ENCODE data around the gene CITED4. TPM values are rescaled to one million over a fixed set of nuclear protein-coding genes. Genes with fewer than 3 reads are reported as not detected.

CITED4 gene
- total and polyA plus RNA-seq, 8 donors, result 2.4 to 6.9 (median 3.5) TPM

DNA sequence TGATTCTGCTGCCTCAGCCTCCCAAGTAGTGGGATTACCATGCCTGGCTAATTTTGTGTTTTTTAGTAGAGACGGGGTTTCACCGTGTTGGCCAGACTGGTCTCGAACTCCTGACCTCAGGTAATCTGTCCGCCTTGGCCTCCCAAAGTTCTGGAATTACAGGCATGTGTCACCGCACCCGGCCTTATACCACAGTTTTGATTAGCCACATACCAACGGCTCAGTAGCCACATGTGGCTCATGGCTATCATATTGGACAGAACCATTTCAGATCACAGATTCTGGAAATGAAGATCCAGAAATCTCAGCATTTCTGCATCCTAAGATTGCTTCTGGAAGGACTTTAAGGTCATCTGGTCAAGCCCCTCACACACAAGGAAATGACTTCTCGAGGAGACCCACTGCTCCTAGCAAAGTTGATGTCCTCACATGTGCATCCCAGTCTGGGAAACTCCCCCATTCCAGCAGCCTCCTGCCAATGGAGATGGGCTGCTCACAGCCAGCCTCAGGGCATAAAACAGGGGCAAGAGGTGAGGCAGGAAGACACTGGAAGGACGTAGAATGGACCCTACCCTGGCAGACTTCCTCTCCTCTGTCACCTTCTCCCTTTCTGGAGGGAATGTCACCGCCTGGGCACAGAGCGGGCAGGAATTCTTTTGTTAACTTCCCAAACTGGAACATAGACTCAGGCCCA lies 17.5 kb upstream of the CITED4 start:
- H3K36me3 ChIP-seq, result no peaks in the 10 kb centered on the region
- TF ChIP-seq, protein P1, sequence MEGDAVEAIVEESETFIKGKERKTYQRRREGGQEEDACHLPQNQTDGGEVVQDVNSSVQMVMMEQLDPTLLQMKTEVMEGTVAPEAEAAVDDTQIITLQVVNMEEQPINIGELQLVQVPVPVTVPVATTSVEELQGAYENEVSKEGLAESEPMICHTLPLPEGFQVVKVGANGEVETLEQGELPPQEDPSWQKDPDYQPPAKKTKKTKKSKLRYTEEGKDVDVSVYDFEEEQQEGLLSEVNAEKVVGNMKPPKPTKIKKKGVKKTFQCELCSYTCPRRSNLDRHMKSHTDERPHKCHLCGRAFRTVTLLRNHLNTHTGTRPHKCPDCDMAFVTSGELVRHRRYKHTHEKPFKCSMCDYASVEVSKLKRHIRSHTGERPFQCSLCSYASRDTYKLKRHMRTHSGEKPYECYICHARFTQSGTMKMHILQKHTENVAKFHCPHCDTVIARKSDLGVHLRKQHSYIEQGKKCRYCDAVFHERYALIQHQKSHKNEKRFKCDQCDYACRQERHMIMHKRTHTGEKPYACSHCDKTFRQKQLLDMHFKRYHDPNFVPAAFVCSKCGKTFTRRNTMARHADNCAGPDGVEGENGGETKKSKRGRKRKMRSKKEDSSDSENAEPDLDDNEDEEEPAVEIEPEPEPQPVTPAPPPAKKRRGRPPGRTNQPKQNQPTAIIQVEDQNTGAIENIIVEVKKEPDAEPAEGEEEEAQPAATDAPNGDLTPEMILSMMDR (IDR thresholded peaks at IDR 0.05), result no peak
- DNase-seq, result no peak
- peaks cover 3 to 35% of the 10 kb centered on the region in 2 donors for H3K4me1 ChIP-seq
- H3K27ac ChIP-seq, result no peak overlapping the region
- intact Hi-C loops (cut with DNase I), result no loop called here
- peaks cover 17 to 25% of the 10 kb centered on the region in 2 donors for H3K27me3 ChIP-seq
- H3K9me3 ChIP-seq, result peaks cover 0 to 7% of the 10 kb centered on the region in 2 donors
- ATAC-seq, result no peak
- no peak overlapping the region for H3K4me3 ChIP-seq

DNA sequence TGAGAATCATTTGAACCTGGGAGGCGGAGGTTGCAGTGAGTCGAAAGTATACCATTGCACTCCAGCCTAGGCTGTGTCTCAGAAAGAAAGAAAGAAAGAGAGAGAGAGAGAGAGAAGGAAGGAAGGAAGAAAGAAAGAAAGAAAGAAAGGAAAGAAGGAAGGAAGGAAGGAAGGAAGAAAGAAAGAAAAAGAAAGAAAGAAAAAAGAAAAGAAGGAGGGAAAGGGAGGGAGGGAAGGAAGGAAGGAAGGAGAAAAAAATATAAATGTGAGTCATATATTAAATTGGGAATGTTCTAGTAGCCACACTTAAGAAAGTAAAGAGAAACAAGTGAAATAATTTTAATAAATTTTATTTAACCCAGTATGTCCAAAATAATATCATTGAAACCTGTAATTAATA lies 16.7 kb upstream of the CITED4 start:
- no peak for ATAC-seq

DNA sequence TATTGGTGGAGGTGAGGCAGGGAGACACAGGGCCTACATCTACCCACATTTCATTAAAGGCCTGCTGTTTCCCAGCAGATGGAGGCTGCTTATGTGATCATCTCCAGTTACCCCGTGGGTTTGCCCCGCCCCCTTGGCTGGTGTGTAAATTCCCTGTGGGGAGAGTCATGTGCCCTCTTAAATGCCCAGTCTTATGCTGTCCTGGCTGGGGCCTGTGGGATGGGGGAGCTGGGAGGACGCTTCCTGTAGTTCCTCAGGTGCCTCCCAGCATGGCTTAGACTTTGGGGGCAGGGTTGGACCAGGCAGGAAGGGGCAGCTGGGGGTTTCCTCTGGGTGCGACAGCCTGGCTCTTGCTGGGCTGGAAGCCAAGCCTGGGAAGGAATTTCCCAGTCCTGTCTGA lies 15.5 kb upstream of the CITED4 start:
- H3K4me1 ChIP-seq, result peaks cover 3 to 30% of the 10 kb centered on the region in 2 donors
- H3K4me3 ChIP-seq, result no peak overlapping the region
- peaks cover 0 to 5% of the 10 kb centered on the region in 2 donors for H3K27me3 ChIP-seq
- peaks cover 0 to 7% of the 10 kb centered on the region in 2 donors for H3K9me3 ChIP-seq
- peak; percentile 70 for ATAC-seq
- intact Hi-C loops (cut with DNase I), result no loop called here
- TF ChIP-seq, protein P1 (IDR thresholded peaks at IDR 0.05), result no peak
- no peaks in the 10 kb centered on the region for H3K36me3 ChIP-seq
- DNase-seq, result peak in 2 of 4 donors; percentile 54 to 77
- peak overlapping the region; percentile 13 to 57 for H3K27ac ChIP-seq

More for the DNA sequence above, 16.7 kb upstream of the CITED4 start:
- TF ChIP-seq, protein P1 (IDR thresholded peaks at IDR 0.05), result no peak
- no peak for DNase-seq
- Histone ChIP-seq H3K9me3 (peaks cover 0 to 7% of the 10 kb centered on the region in 2 donors), H3K4me1 (peaks cover 3 to 31% of the 10 kb centered on the region in 2 donors), H3K27ac (no peak overlapping the region), H3K36me3 (no peaks in the 10 kb centered on the region), H3K27me3 (peaks cover 10 to 17% of the 10 kb centered on the region in 2 donors), H3K4me3 (no peak overlapping the region)
- intact Hi-C loops (cut with DNase I), result no loop called here

DNA sequence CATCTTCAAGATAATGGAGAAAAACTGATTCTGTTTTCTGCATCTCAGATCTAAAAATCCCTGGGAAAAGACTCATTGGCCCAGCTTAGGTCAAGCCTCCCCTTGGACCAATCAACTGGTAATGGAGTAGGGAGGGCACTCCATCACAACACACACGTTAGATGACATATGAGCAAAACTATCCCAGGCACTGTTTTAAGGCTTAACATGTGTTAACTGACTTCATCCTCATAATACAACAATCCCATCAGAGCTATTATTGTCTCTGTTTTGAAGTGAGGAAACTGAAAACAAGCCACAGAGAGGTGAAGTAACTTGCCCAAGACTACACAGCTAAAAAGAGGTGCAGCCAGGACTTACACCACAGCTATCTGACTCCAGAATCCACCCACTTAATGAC lies 14.7 kb upstream of the CITED4 start:
- no peaks in the 10 kb centered on the region for H3K27me3 ChIP-seq
- TF ChIP-seq, protein P1 (IDR thresholded peaks at IDR 0.05), result no peak
- ATAC-seq (no peak), DNase-seq (no peak)
- H3K9me3 ChIP-seq, result peaks cover 0 to 7% of the 10 kb centered on the region in 2 donors
- H3K4me1 ChIP-seq, result peaks cover 3 to 30% of the 10 kb centered on the region in 2 donors
- peak overlapping the region; percentile 13 to 57 for H3K27ac ChIP-seq
- no peaks in the 10 kb centered on the region for H3K36me3 ChIP-seq
- intact Hi-C loops (cut with DNase I), result no loop called here
- no peak overlapping the region for H3K4me3 ChIP-seq

DNA sequence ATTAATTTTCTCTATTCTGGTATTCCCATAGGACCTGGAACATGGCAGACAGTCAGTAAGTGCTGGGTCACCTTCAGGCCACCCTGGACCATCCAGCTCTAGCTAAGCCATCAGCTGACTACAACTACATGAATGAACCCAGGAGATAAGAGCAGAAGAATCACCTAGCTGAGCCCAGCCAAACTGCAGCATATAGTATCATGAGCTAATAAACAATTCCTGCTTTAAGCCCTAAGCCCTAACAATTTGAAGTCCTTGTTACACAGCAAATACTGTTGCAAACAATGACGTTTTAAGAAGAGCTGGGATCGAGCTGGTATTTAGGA lies 14.2 kb upstream of the CITED4 start:
- TF ChIP-seq, protein P1 (IDR thresholded peaks at IDR 0.05), result no peak
- Histone ChIP-seq H3K27ac (peak overlapping the region in 1 of 2 donors; percentile 25), H3K4me1 (peaks cover 3 to 30% of the 10 kb centered on the region in 2 donors)

More for the DNA sequence above, 14.2 kb upstream of the CITED4 start:
- Histone ChIP-seq H3K27me3 (no peaks in the 10 kb centered on the region), H3K4me3 (no peak overlapping the region), H3K36me3 (no peaks in the 10 kb centered on the region), H3K9me3 (peaks cover 0 to 7% of the 10 kb centered on the region in 2 donors)
- ATAC-seq, result no peak
- intact Hi-C loops (cut with DNase I), result no loop called here
- DNase-seq, result no peak

All from left lung (tissue), 10 donors.